Activated CD4-positive, alpha-beta memory T cell treated with anti-CD3 and anti-CD28 coated beads, Interleukin-2, amount 10 ng/mL, durations not matched to agents 7 days and 5 days (primary cell): Measurements from ENCODE around the gene SNAI3. TPM values are rescaled to one million over a fixed set of nuclear protein-coding genes. Genes with fewer than 3 reads are reported as not detected.

Experiments
- CTCF ChIA-PET: fragments of 350-600 bp; sonication (Branson Sonifier 250); formaldehyde crosslinking; loops from one replicate; lab custom pipeline; 2021; ENCODE audit warnings: antibody characterized with exemption, inconsistent platforms; lab: Charles Lee
- POLR2A ChIA-PET: fragments of 350-600 bp; sonication (Branson Sonifier 250); formaldehyde crosslinking; loops from one replicate; lab custom pipeline; 2021; ENCODE audit warnings: antibody characterized with exemption; lab: Charles Lee
- DNase-seq: peaks from one replicate; pipeline ENCODE4 v3.0.0-alpha.2; 2020
- H3K27ac Mint-ChIP-seq: one replicate; pipeline ENCODE4 v1.8.0; 2021; ENCODE audit warnings: mild to moderate bottlenecking, mixed read lengths
- H3K27me3 Mint-ChIP-seq: one replicate; pipeline ENCODE4 v1.8.0; 2021; ENCODE audit warnings: mixed read lengths
- H3K36me3 Mint-ChIP-seq: one replicate; pipeline ENCODE4 v1.8.0; 2021; ENCODE audit warnings: low read depth, mixed read lengths
- H3K4me1 Mint-ChIP-seq: one replicate; pipeline ENCODE4 v1.8.0; 2021; ENCODE audit warnings: mixed read lengths
- H3K4me3 Mint-ChIP-seq: one replicate; pipeline ENCODE4 v1.8.0; 2021; ENCODE audit warnings: mild to moderate bottlenecking, mixed read lengths
- H3K9me3 Mint-ChIP-seq: one replicate; pipeline ENCODE4 v1.8.0; 2021; ENCODE audit warnings: mixed read lengths
- total RNA-seq, 2 experiments: library from RNA; stranded (reverse); gene quantifications; one replicate each; pipeline ENCODE4 v1.2.3, GENCODE V29; 2021

Gene SNAI3
- total RNA-seq, 2 experiments from 2014 or later = 16.5 to 16.6 TPM

GRCh38 chr16:88710556-88710955, 24.2 kb upstream of the SNAI3 start:
- no peak for DNase-seq
- ChIA-PET CTCF (interaction anchor here (1.2 kb wide), 1 partner anchor 27 kb away, joined by 5 read pairs; no protein-coding TSS in a partner anchor), POLR2A (interaction anchor here (1.5 kb wide), 1 partner anchor 9 kb away, joined by 6 read pairs; no protein-coding TSS in a partner anchor)
- Mint-ChIP-seq H3K4me1 (peaks cover 13% of the 10 kb centered on the region), H3K9me3 (no peaks in the 10 kb centered on the region), H3K36me3 (peaks cover 5% of the 10 kb centered on the region), H3K27ac (no peak overlapping the region), H3K27me3 (no peaks in the 10 kb centered on the region), H3K4me3 (no peak overlapping the region)

GRCh38 chr16:88706965-88707826, 20.9 kb upstream of the SNAI3 start:
- POLR2A ChIA-PET = interaction anchor here (1.0 to 8.1 kb wide), 6 partner anchors 8 to 136 kb away, joined by 3 to 38 read pairs (median 8); partner anchors contain the start of genes CYBA and ZC3H18
- peak overlapping the region; percentile 74 for H3K4me3 Mint-ChIP-seq

GRCh38 chr16:88706229-88706964, 20.1 kb upstream of the SNAI3 start, which contains the start of the genes CTU2 and RNF166:
TSS of gene CTU2 (plus strand) at chr16:88706503. CDS start at chr16:88706531, 28 bp downstream.
TSS of gene RNF166 (minus strand) at chr16:88706408. CDS start at chr16:88706325, 83 bp downstream.
- Mint-ChIP-seq H3K27me3 (no peaks in the 10 kb centered on the region), H3K27ac (peak within 1 kb of the TSS; percentile 98), H3K4me1 (peaks cover 44% of the 10 kb centered on the region), H3K36me3 (peaks cover 32% of the 10 kb centered on the region), H3K4me3 (peak within 1 kb of the TSS; percentile 95), H3K9me3 (no peaks in the 10 kb centered on the region)
- POLR2A ChIA-PET = interaction anchor here (0.6 to 8.1 kb wide), 11 partner anchors 9 to 136 kb away, joined by 3 to 91 read pairs (median 10); partner anchors contain the start of genes APRT, CYBA, PIEZO1 and SNAI3
- CTCF ChIA-PET = interaction anchor here (1.2 to 1.7 kb wide), 3 partner anchors 21 to 31 kb away, joined by 5 to 7 read pairs (median 7); no protein-coding TSS in a partner anchor
- peak; percentile 93 for DNase-seq

More at GRCh38 chr16:88706965-88707826, 20.9 kb upstream of the SNAI3 start:
- Mint-ChIP-seq H3K4me1 (peaks cover 37% of the 10 kb centered on the region), H3K36me3 (peaks cover 24% of the 10 kb centered on the region), H3K27ac (peak overlapping the region; percentile 56), H3K27me3 (no peaks in the 10 kb centered on the region), H3K9me3 (no peaks in the 10 kb centered on the region)
- CTCF ChIA-PET = interaction anchor here (1.2 kb wide), 1 partner anchor 30 kb away, joined by 5 read pairs; no protein-coding TSS in a partner anchor
- DNase-seq = no peak

- H3K27me3 Mint-ChIP-seq = no peaks in the 10 kb centered on the region
- H3K27ac Mint-ChIP-seq = peak overlapping the region; percentile 98
- peak overlapping the region; percentile 95 for H3K4me3 Mint-ChIP-seq
- CTCF ChIA-PET = interaction anchor here (0.7 to 1.9 kb wide), 4 partner anchors 18 to 75 kb away, joined by 4 to 9 read pairs (median 7); no protein-coding TSS in a partner anchor
- POLR2A ChIA-PET = interaction anchor here (0.6 to 8.1 kb wide), 15 partner anchors 14 to 511 kb away, joined by 3 to 91 read pairs (median 9); partner anchors contain the start of genes APRT, CYBA, PIEZO1 and SNAI3
- peak; percentile 32 for DNase-seq
- peaks cover 35% of the 10 kb centered on the region for H3K36me3 Mint-ChIP-seq
- H3K4me1 Mint-ChIP-seq = peaks cover 48% of the 10 kb centered on the region
- no peaks in the 10 kb centered on the region for H3K9me3 Mint-ChIP-seq
Measured at GRCh38 chr16:88705801-88706228, 19.5 kb upstream of the SNAI3 start.

GRCh38 chr16:88705076-88705684, 18.9 kb upstream of the SNAI3 start:
- Mint-ChIP-seq H3K27ac (peak overlapping the region; percentile 98), H3K9me3 (no peaks in the 10 kb centered on the region), H3K36me3 (peaks cover 41% of the 10 kb centered on the region), H3K4me3 (peak overlapping the region; percentile 95), H3K4me1 (peaks cover 54% of the 10 kb centered on the region), H3K27me3 (no peaks in the 10 kb centered on the region)
- DNase-seq = peak; percentile 40
- POLR2A ChIA-PET = interaction anchor here (0.6 to 8.1 kb wide), 22 partner anchors 9 to 512 kb away, joined by 3 to 91 read pairs (median 4); partner anchors contain the start of genes APRT, CYBA, PIEZO1 and SNAI3
- CTCF ChIA-PET = interaction anchor here (0.7 to 5.6 kb wide), 7 partner anchors 18 to 926 kb away, joined by 3 to 26 read pairs (median 7); partner anchors contain the start of gene ZC3H18

- no peaks in the 10 kb centered on the region for H3K27me3 Mint-ChIP-seq
- ChIA-PET POLR2A (interaction anchor here (0.7 to 8.1 kb wide), 21 partner anchors 11 to 804 kb away, joined by 3 to 91 read pairs (median 4); partner anchors contain the start of genes APRT, CDT1, CYBA and MVD), CTCF (interaction anchor here (1.0 to 5.6 kb wide), 6 partner anchors 23 to 96 kb away, joined by 3 to 26 read pairs (median 8); no protein-coding TSS in a partner anchor)
- peaks cover 60% of the 10 kb centered on the region for H3K4me1 Mint-ChIP-seq
- peak overlapping the region; percentile 98 for H3K27ac Mint-ChIP-seq
- no peaks in the 10 kb centered on the region for H3K9me3 Mint-ChIP-seq
- peak overlapping the region; percentile 95 for H3K4me3 Mint-ChIP-seq
- H3K36me3 Mint-ChIP-seq = peaks cover 50% of the 10 kb centered on the region
- peak; percentile 83 for DNase-seq
Measured at GRCh38 chr16:88703486-88704309, 17.4 kb upstream of the SNAI3 start.

GRCh38 chr16:88702371-88703210, 16.3 kb upstream of the SNAI3 start:
- Mint-ChIP-seq H3K36me3 (peaks cover 59% of the 10 kb centered on the region), H3K27me3 (no peaks in the 10 kb centered on the region), H3K9me3 (no peaks in the 10 kb centered on the region), H3K4me1 (peaks cover 68% of the 10 kb centered on the region), H3K27ac (peak overlapping the region; percentile 98), H3K4me3 (peak overlapping the region; percentile 95)
- peak; percentile 40 for DNase-seq
- ChIA-PET CTCF (interaction anchor here (1.0 to 5.6 kb wide), 6 partner anchors 17 to 97 kb away, joined by 4 to 26 read pairs (median 8); no protein-coding TSS in a partner anchor), POLR2A (interaction anchor here (0.7 to 8.1 kb wide), 19 partner anchors 9 to 132 kb away, joined by 3 to 91 read pairs (median 15); partner anchors contain the start of genes APRT, CDT1, CYBA and IL17C)

GRCh38 chr16:88701581-88702370, 15.5 kb upstream of the SNAI3 start:
- H3K4me3 Mint-ChIP-seq = peak overlapping the region; percentile 95
- DNase-seq = peak; percentile 35
- no peaks in the 10 kb centered on the region for H3K9me3 Mint-ChIP-seq
- ChIA-PET POLR2A (interaction anchor here (0.9 to 8.1 kb wide), 21 partner anchors 9 to 745 kb away, joined by 3 to 91 read pairs (median 11); partner anchors contain the start of genes APRT, CDT1, CYBA and IL17C), CTCF (interaction anchor here (1.1 to 5.6 kb wide), 7 partner anchors 16 to 82 kb away, joined by 3 to 26 read pairs (median 6); no protein-coding TSS in a partner anchor)
- H3K4me1 Mint-ChIP-seq = peaks cover 63% of the 10 kb centered on the region
- H3K27me3 Mint-ChIP-seq = no peaks in the 10 kb centered on the region
- H3K27ac Mint-ChIP-seq = peak overlapping the region; percentile 98
- H3K36me3 Mint-ChIP-seq = peaks cover 63% of the 10 kb centered on the region

GRCh38 chr16:88700636-88701482, 14.6 kb upstream of the SNAI3 start:
- CTCF ChIA-PET = interaction anchor here (0.5 to 5.6 kb wide), 7 partner anchors 9 to 83 kb away, joined by 3 to 26 read pairs (median 5); no protein-coding TSS in a partner anchor
- POLR2A ChIA-PET = interaction anchor here (0.5 to 8.1 kb wide), 25 partner anchors 9 to 744 kb away, joined by 3 to 91 read pairs (median 6); partner anchors contain the start of genes APRT, CDT1, CYBA and IL17C
- H3K4me1 Mint-ChIP-seq = peaks cover 63% of the 10 kb centered on the region
- H3K9me3 Mint-ChIP-seq = no peaks in the 10 kb centered on the region
- peaks cover 63% of the 10 kb centered on the region for H3K36me3 Mint-ChIP-seq
- H3K27ac Mint-ChIP-seq = peak overlapping the region; percentile 98
- H3K27me3 Mint-ChIP-seq = no peaks in the 10 kb centered on the region
- H3K4me3 Mint-ChIP-seq = peak overlapping the region; percentile 95
- peak; percentile 98 for DNase-seq
